PC-9 (cell line): ENCODE measurements around the gene PCDHGB5. TPM values are rescaled to one million over a fixed set of nuclear protein-coding genes. Genes with fewer than 3 reads are reported as not detected.
"Not testable (repeated sequence)": the region's sequence is repeated elsewhere in the genome, so short reads cannot be mapped to it uniquely, and the experiment has no call there.

Experiments
- BruUV-seq: library from RNA; stranded (reverse); fragments of 400-500 nt; replicated peaks from 2 replicates; lab custom pipeline; 2021; lab: Mats Ljungman, UMichigan
- CTCF ChIA-PET: fragments of 300-600 bp; sonication (Branson Sonifier 250); formaldehyde crosslinking; loops from one replicate; lab custom pipeline; 2022; ENCODE audit warnings: antibody characterized with exemption; lab: Charles Lee
- POLR2A ChIA-PET: fragments of 300-600 bp; sonication (Branson Sonifier 250); formaldehyde crosslinking; loops from one replicate; lab custom pipeline; 2022; ENCODE audit warnings: antibody characterized with exemption; ENCODE audit not compliant: unreplicated experiment; lab: Charles Lee
- DNase-seq, 2 experiments: peaks; one replicate each; pipeline versions ENCODE4 v3.0.0 to v3.0.0-alpha.2; 2015 to 2022; ENCODE audit warnings: mixed read lengths in 1 of 2
- H2AFZ ChIP-seq: fragments of 200-600 bp; sonication (generic); 2 replicates; pipeline ENCODE4 v1.8.1; 2017; ENCODE audit warnings: antibody characterized with exemption
- H3F3A ChIP-seq: fragments of 200-600 bp; sonication (generic); 2 replicates; pipeline ENCODE4 v1.8.1; 2017; ENCODE audit warnings: antibody characterized with exemption, mild to moderate bottlenecking, low read depth; ENCODE audit not compliant: insufficient read depth
- H3K27ac ChIP-seq: fragments of 200-600 bp; sonication (generic); 2 replicates; pipeline ENCODE4 v1.6.1; 2016; ENCODE audit warnings: mixed run types
- H3K27me3 ChIP-seq: fragments of 200-600 bp; sonication (generic); 2 replicates; pipeline ENCODE4 v1.6.1; 2016; ENCODE audit warnings: low read depth, mixed run types; ENCODE audit not compliant: insufficient read depth
- H3K36me3 ChIP-seq: fragments of 200-600 bp; sonication (generic); 2 replicates; pipeline ENCODE4 v1.6.1; 2016; ENCODE audit warnings: low read depth, mixed run types
- H3K4me1 ChIP-seq: fragments of 200-600 bp; sonication (generic); replicated peaks from 2 replicates; pipeline ENCODE4 v1.6.1; 2016; ENCODE audit warnings: mixed run types; ENCODE audit not compliant: insufficient read depth
- H3K4me2 ChIP-seq: fragments of 200-600 bp; sonication (generic); 2 replicates; pipeline ENCODE4 v1.6.1; 2017; ENCODE audit warnings: mixed run types
- H3K4me3 ChIP-seq: fragments of 200-600 bp; sonication (generic); 2 replicates; pipeline ENCODE4 v1.6.1; 2016; ENCODE audit warnings: mixed run types
- H3K79me2 ChIP-seq: fragments of 200-600 bp; sonication (generic); 2 replicates; pipeline ENCODE4 v1.6.1; 2017; ENCODE audit warnings: low read depth, mixed run types
- H3K9me2 ChIP-seq: fragments of 200-600 bp; sonication (generic); 2 replicates; pipeline ENCODE4 v1.8.1; 2017; ENCODE audit warnings: mild to moderate bottlenecking; ENCODE audit not compliant: insufficient read depth
- H3K9me3 ChIP-seq: fragments of 200-600 bp; sonication (generic); 2 replicates; pipeline ENCODE4 v1.8.1; 2016; ENCODE audit warnings: low read depth; ENCODE audit not compliant: insufficient read depth
- H4K20me1 ChIP-seq: fragments of 200-600 bp; sonication (generic); 2 replicates; pipeline ENCODE4 v1.8.1; 2017; ENCODE audit not compliant: insufficient read depth
- CTCF ChIP-seq: fragments of 200-600 bp; sonication (generic); conservative IDR thresholded peaks from 2 replicates; pipeline ENCODE4 v1.6.1; 2017; ENCODE audit warnings: mixed run types, antibody characterized with exemption, mild to moderate bottlenecking, moderate library complexity
- EZH2 ChIP-seq: fragments of 200-600 bp; sonication (generic); IDR thresholded peaks from 2 replicates; pipeline ENCODE4 v1.8.0; 2017; ENCODE audit warnings: antibody characterized with exemption, low read depth
- intact Hi-C: fragments of 100-400 bp; cut with micrococcal nuclease; formaldehyde crosslinking; loops from one replicate; pipeline ENCODE4 v1.10.0; 2022; ENCODE audit not compliant: unreplicated experiment
- total RNA-seq: library from RNA; stranded (reverse); gene quantifications from 2 replicates; pipeline ENCODE4 v1.2.3, GENCODE V29; 2021

The PCDHGB5 gene
- total RNA-seq, 1 experiment from 2014 or later, result not detected

GRCh38 chr5:141415275-141415618 lies 17.5 kb downstream of the PCDHGB5 start:
- H3K27me3 ChIP-seq, BruUV-seq, H3K4me3 ChIP-seq, H4K20me1 ChIP-seq, CTCF ChIA-PET, H3K4me1 ChIP-seq, POLR2A ChIA-PET, H3K36me3 ChIP-seq, H3F3A ChIP-seq, H3K9me3 ChIP-seq, DNase-seq, H3K9me2 ChIP-seq, H3K4me2 ChIP-seq, H2AFZ ChIP-seq, H3K79me2 ChIP-seq, H3K27ac ChIP-seq: not testable (repeated sequence)
- intact Hi-C loops, result loop anchor here (10.0 kb wide), 1 partner anchor 90 kb away; the partner anchor contains the start of gene TAF7

DNA sequence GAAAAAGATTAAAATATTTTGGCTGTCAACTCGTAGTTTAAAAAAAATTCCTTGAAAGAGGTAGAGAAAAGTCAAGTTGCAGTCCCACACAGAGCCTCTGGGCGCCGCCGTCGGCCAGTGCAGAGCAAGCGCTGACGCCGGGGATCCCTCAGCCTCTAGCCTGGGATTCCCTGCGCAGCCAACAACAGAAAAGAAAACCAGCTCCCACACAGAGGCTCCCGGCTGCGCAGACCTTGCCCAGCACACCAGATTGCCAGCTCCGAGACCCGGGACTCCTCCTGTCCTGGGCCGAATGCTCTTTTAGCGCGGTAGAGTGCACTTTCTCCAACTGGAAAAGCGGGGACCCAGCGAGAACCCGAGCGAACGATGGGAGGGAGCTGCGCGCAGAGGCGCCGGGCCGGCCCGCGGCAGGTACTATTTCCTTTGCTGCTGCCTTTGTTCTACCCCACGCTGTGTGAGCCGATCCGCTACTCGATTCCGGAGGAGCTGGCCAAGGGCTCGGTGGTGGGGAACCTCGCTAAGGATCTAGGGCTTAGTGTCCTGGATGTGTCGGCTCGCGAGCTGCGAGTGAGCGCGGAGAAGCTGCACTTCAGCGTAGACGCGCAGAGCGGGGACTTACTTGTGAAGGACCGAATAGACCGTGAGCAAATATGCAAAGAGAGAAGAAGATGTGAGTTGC lies 19.9 kb downstream of the PCDHGB5 start, which contains the start of gene PCDHGB7:
Gene PCDHGB7 (plus strand): TSS at position 184 of the 679 bp plus-strand sequence. CDS start 183 bp downstream, at position 367.
- POLR2A ChIA-PET, H3K9me3 ChIP-seq, H3K27me3 ChIP-seq, H2AFZ ChIP-seq, H4K20me1 ChIP-seq, H3K27ac ChIP-seq, H3K4me3 ChIP-seq, H3K36me3 ChIP-seq, H3K4me1 ChIP-seq, BruUV-seq, H3K79me2 ChIP-seq, H3K4me2 ChIP-seq, H3K9me2 ChIP-seq, H3F3A ChIP-seq: not testable (repeated sequence)
- CTCF ChIA-PET, result interaction anchor here (1.0 to 1.3 kb wide), 2 partner anchors 11 to 146 kb away, joined by 3 to 7 read pairs; no protein-coding TSS in a partner anchor
- DNase-seq, result peak in 1 of 2 experiments; percentile 67
- TF ChIP-seq CTCF, result peak; percentile 73
- intact Hi-C loops, result loop anchor here (1.0 to 10.0 kb wide), 2 partner anchors 93 to 147 kb away; partner anchors contain the start of gene TAF7

GRCh38 chr5:141419074-141419880 lies 21.5 kb downstream of the PCDHGB5 start:
- DNase-seq, result no peak
- no peak overlapping the region for H3K27ac ChIP-seq
- no peaks in the 10 kb centered on the region for H3K9me3 ChIP-seq
- H3K4me1 ChIP-seq, result no peaks in the 10 kb centered on the region
- intact Hi-C loops, result loop anchor here (10.0 kb wide), 1 partner anchor 94 kb away; the partner anchor contains the start of gene TAF7
- H3K4me2 ChIP-seq, result no peak overlapping the region
- H3K27me3 ChIP-seq, result peaks cover 10% of the 10 kb centered on the region; the same call in 1 of the 2 replicates
- CTCF ChIA-PET, result no interaction called here
- POLR2A ChIA-PET, result no interaction called here
- H3K79me2 ChIP-seq, result no peaks in the 10 kb centered on the region
- BruUV-seq, result no TSS peak
- no peaks in the 10 kb centered on the region for H3K9me2 ChIP-seq
- TF ChIP-seq EZH2, result no peak
- no peak for TF ChIP-seq CTCF
- no peak overlapping the region for H2AFZ ChIP-seq
- no peak overlapping the region for H3K4me3 ChIP-seq
- no peaks in the 10 kb centered on the region for H3K36me3 ChIP-seq
- H3F3A ChIP-seq, result no peaks in the 10 kb centered on the region
- H4K20me1 ChIP-seq, result no peaks in the 10 kb centered on the region
